Stimulated activated naive CD4-positive, alpha-beta T cell (primary cell): ENCODE results near the gene ACVRL1.
"Not testable (repeated sequence)": the region's sequence is repeated elsewhere in the genome, so short reads cannot be mapped to it uniquely, and the experiment has no call there.

Experiments used
- DNase-seq, 6 experiments: peaks; one replicate each; lab custom pipeline; 2025; lab: John Stamatoyannopoulos, UW

The ACVRL1 gene

GRCh38 chr12:51874000-51874399 is 33.3 kb upstream of the ACVRL1 start:
- no peak for DNase-seq

- DNase-seq, result no peak
Observed at GRCh38 chr12:51874486-51874885, 32.8 kb upstream of the ACVRL1 start.

GRCh38 chr12:51879102-51879501 is 28.2 kb upstream of the ACVRL1 start:
- DNase-seq, result no peak

GRCh38 chr12:51883295-51883694 is 24.0 kb upstream of the ACVRL1 start:
- no peak for DNase-seq

GRCh38 chr12:51883998-51884675 is 23.2 kb upstream of the ACVRL1 start:
- DNase-seq, result no peak

- no peak for DNase-seq
Observed at GRCh38 chr12:51884676-51885229, 22.6 kb upstream of the ACVRL1 start.

GRCh38 chr12:51885294-51886020 is 21.8 kb upstream of the ACVRL1 start:
- DNase-seq, result not testable (repeated sequence)

- peak in 5 of 6 experiments; percentile 13 to 69 (median 63) for DNase-seq
Observed at GRCh38 chr12:51886021-51886710, 21.1 kb upstream of the ACVRL1 start.

GRCh38 chr12:51887476-51888315 is 19.6 kb upstream of the ACVRL1 start, which contains the start of gene ANKRD33:
TSS of gene ANKRD33 (plus strand) at chr12:51888103. CDS start at chr12:51888187, 84 bp downstream.
- no peak for DNase-seq

- no peak for DNase-seq
Observed at GRCh38 chr12:51888316-51889215, 18.7 kb upstream of the ACVRL1 start.

- DNase-seq, result no peak
Observed at GRCh38 chr12:51889216-51890132, 17.8 kb upstream of the ACVRL1 start.

- DNase-seq, result no peak
Observed at GRCh38 chr12:51890133-51890464, 17.2 kb upstream of the ACVRL1 start.

- no peak for DNase-seq
Observed at GRCh38 chr12:51890511-51891171, 16.7 kb upstream of the ACVRL1 start.

GRCh38 chr12:51891843-51892242 is 15.5 kb upstream of the ACVRL1 start:
- no peak for DNase-seq

GRCh38 chr12:51893786-51894185 is 13.5 kb upstream of the ACVRL1 start:
- DNase-seq, result no peak

- DNase-seq, result no peak
Observed at GRCh38 chr12:51895378-51896135, 11.7 kb upstream of the ACVRL1 start.

GRCh38 chr12:51896236-51896635 is 11.1 kb upstream of the ACVRL1 start:
- DNase-seq, result no peak

GRCh38 chr12:51897181-51897580 is 10.1 kb upstream of the ACVRL1 start:
- no peak for DNase-seq
